ENCODE measurements around the gene CD151.

CD151 gene

GRCh38 chr11:826227-826621, 6.5 kb upstream of the CD151 start:
- Histone ChIP-seq H3K4me3 (ENCODE audit: severe bottlenecking) (no peak overlapping the region), H3K9me3 (ENCODE audit: severe bottlenecking) (no peaks in the 10 kb centered on the region), H3K36me3 (ENCODE audit: low read depth) (no peaks in the 10 kb centered on the region), H3K4me1 (ENCODE audit: insufficient read depth, poor library complexity, severe bottlenecking) (peaks cover 7% of the 10 kb centered on the region), H3K27ac (ENCODE audit: poor library complexity, severe bottlenecking) (no peak overlapping the region), H3K27me3 (ENCODE audit: insufficient read depth, poor library complexity, severe bottlenecking) (peaks cover 18% of the 10 kb centered on the region)
- ATAC-seq (ENCODE audit: low read depth) (no peak), DNase-seq (ENCODE audit: low spot score) (no peak)
- TF ChIP-seq CTCF (IDR thresholded peaks at IDR 0.05; ENCODE audit: poor library complexity, severe bottlenecking) = no peak

GRCh38 chr11:826836-827145, 6.0 kb upstream of the CD151 start:
- no peak for TF ChIP-seq CTCF (IDR thresholded peaks at IDR 0.05; ENCODE audit: poor library complexity, severe bottlenecking)
- no peaks in the 10 kb centered on the region for H3K36me3 ChIP-seq (ENCODE audit: low read depth)
- no peak overlapping the region for H3K27ac ChIP-seq (ENCODE audit: poor library complexity, severe bottlenecking)
- ATAC-seq (ENCODE audit: low read depth) (no peak), DNase-seq (ENCODE audit: low spot score) (no peak)
- no peaks in the 10 kb centered on the region for H3K9me3 ChIP-seq (ENCODE audit: severe bottlenecking)
- peaks cover 18% of the 10 kb centered on the region for H3K27me3 ChIP-seq (ENCODE audit: insufficient read depth, poor library complexity, severe bottlenecking)
- H3K4me1 ChIP-seq (ENCODE audit: insufficient read depth, poor library complexity, severe bottlenecking) = peaks cover 3% of the 10 kb centered on the region
- peak overlapping the region; percentile 24 for H3K4me3 ChIP-seq (ENCODE audit: severe bottlenecking)

GRCh38 chr11:827146-827896, 5.4 kb upstream of the CD151 start:
- Histone ChIP-seq H3K27me3 (ENCODE audit: insufficient read depth, poor library complexity, severe bottlenecking) (peaks cover 18% of the 10 kb centered on the region), H3K9me3 (ENCODE audit: severe bottlenecking) (no peaks in the 10 kb centered on the region), H3K4me1 (ENCODE audit: insufficient read depth, poor library complexity, severe bottlenecking) (peaks cover 3% of the 10 kb centered on the region), H3K36me3 (ENCODE audit: low read depth) (no peaks in the 10 kb centered on the region), H3K4me3 (ENCODE audit: severe bottlenecking) (peak overlapping the region; percentile 24), H3K27ac (ENCODE audit: poor library complexity, severe bottlenecking) (no peak overlapping the region)
- DNase-seq (ENCODE audit: low spot score) (no peak), ATAC-seq (ENCODE audit: low read depth) (no peak)
- no peak for TF ChIP-seq CTCF (IDR thresholded peaks at IDR 0.05; ENCODE audit: poor library complexity, severe bottlenecking)

GRCh38 chr11:827897-828192, 4.9 kb upstream of the CD151 start, which contains the start of gene CRACR2B:
TSS of gene CRACR2B (plus strand) at chr11:827919. CDS start at chr11:828608, 689 bp downstream.
- TF ChIP-seq CTCF (IDR thresholded peaks at IDR 0.05; ENCODE audit: poor library complexity, severe bottlenecking) = no peak
- Histone ChIP-seq H3K4me1 (ENCODE audit: insufficient read depth, poor library complexity, severe bottlenecking) (peaks cover 3% of the 10 kb centered on the region), H3K27me3 (ENCODE audit: insufficient read depth, poor library complexity, severe bottlenecking) (peaks cover 18% of the 10 kb centered on the region), H3K36me3 (ENCODE audit: low read depth) (no peaks in the 10 kb centered on the region), H3K9me3 (ENCODE audit: severe bottlenecking) (no peaks in the 10 kb centered on the region), H3K4me3 (ENCODE audit: severe bottlenecking) (peak within 1 kb of the TSS; percentile 24), H3K27ac (ENCODE audit: poor library complexity, severe bottlenecking) (no peak within 1 kb of the TSS)
- ATAC-seq (ENCODE audit: low read depth) (no peak), DNase-seq (ENCODE audit: low spot score) (no peak)

- TF ChIP-seq CTCF (IDR thresholded peaks at IDR 0.05; ENCODE audit: poor library complexity, severe bottlenecking) = no peak
- Histone ChIP-seq H3K4me3 (ENCODE audit: severe bottlenecking) (no peak overlapping the region), H3K36me3 (ENCODE audit: low read depth) (no peaks in the 10 kb centered on the region), H3K4me1 (ENCODE audit: insufficient read depth, poor library complexity, severe bottlenecking) (peaks cover 3% of the 10 kb centered on the region), H3K27ac (ENCODE audit: poor library complexity, severe bottlenecking) (no peak overlapping the region), H3K9me3 (ENCODE audit: severe bottlenecking) (no peaks in the 10 kb centered on the region), H3K27me3 (ENCODE audit: insufficient read depth, poor library complexity, severe bottlenecking) (peaks cover 18% of the 10 kb centered on the region)
- ATAC-seq (ENCODE audit: low read depth) (no peak), DNase-seq (ENCODE audit: low spot score) (no peak)
Observed at GRCh38 chr11:828506-829175, 4.1 kb upstream of the CD151 start.

Measured in RWPE2 (cell line).